ENCODE data around the gene MEN1. TPM values are rescaled to one million over a fixed set of nuclear protein-coding genes. Genes with fewer than 3 reads are reported as not detected.

MEN1 gene
- total RNA-seq, 2 donors from 2014 or later, result 11.6 to 16.0 TPM

GRCh38 chr11:64841592-64842365 lies 31.4 kb upstream of the MEN1 start:
- H3K36me3 ChIP-seq, result no peaks in the 10 kb centered on the region
- no peaks in the 10 kb centered on the region for H3K27me3 ChIP-seq (replicated peaks; ENCODE audit: insufficient read depth)
- no peak overlapping the region for H3K4me3 ChIP-seq
- TF ChIP-seq CTCF (IDR thresholded peaks at IDR 0.05), result no peak
- ATAC-seq (ENCODE audit: insufficient number of reproducible peaks, low FRiP score, low read depth), result no peak
- no peak for DNase-seq (ENCODE audit: low spot score)
- peaks cover 3 to 10% of the 10 kb centered on the region in 2 donors for H3K4me1 ChIP-seq (ENCODE audit: control insufficient read depth in 1 of 2, low read depth in 2 of 2)
- no peak overlapping the region for H3K27ac ChIP-seq
- no peaks in the 10 kb centered on the region for H3K9me3 ChIP-seq

GRCh38 chr11:64839887-64840782 lies 29.8 kb upstream of the MEN1 start:
- DNase-seq (ENCODE audit: low spot score), result no peak
- Histone ChIP-seq H3K4me3 (no peak overlapping the region), H3K9me3 (no peaks in the 10 kb centered on the region), H3K36me3 (no peaks in the 10 kb centered on the region), H3K27me3 (replicated peaks; ENCODE audit: insufficient read depth) (no peaks in the 10 kb centered on the region), H3K4me1 (ENCODE audit: control insufficient read depth in 1 of 2, low read depth in 2 of 2) (peaks cover 3 to 10% of the 10 kb centered on the region in 2 donors), H3K27ac (no peak overlapping the region)
- ATAC-seq (ENCODE audit: insufficient number of reproducible peaks, low FRiP score, low read depth), result no peak
- no peak for TF ChIP-seq CTCF (IDR thresholded peaks at IDR 0.05)

GRCh38 chr11:64839335-64839734 lies 29.0 kb upstream of the MEN1 start:
- Histone ChIP-seq H3K27me3 (replicated peaks; ENCODE audit: insufficient read depth) (no peaks in the 10 kb centered on the region), H3K27ac (no peak overlapping the region), H3K4me1 (ENCODE audit: control insufficient read depth in 1 of 2, low read depth in 2 of 2) (peaks cover 0 to 2% of the 10 kb centered on the region in 2 donors), H3K9me3 (no peaks in the 10 kb centered on the region), H3K4me3 (no peak overlapping the region), H3K36me3 (no peaks in the 10 kb centered on the region)
- ATAC-seq (ENCODE audit: insufficient number of reproducible peaks, low FRiP score, low read depth), result no peak
- DNase-seq (ENCODE audit: low spot score), result no peak
- TF ChIP-seq CTCF (IDR thresholded peaks at IDR 0.05), result no peak

- H3K27me3 ChIP-seq (replicated peaks; ENCODE audit: insufficient read depth), result no peaks in the 10 kb centered on the region
- TF ChIP-seq CTCF (IDR thresholded peaks at IDR 0.05), result no peak
- H3K4me3 ChIP-seq, result no peak overlapping the region
- no peaks in the 10 kb centered on the region for H3K36me3 ChIP-seq
- no peak for DNase-seq (ENCODE audit: low spot score)
- H3K27ac ChIP-seq, result no peak overlapping the region
- no peak for ATAC-seq (ENCODE audit: insufficient number of reproducible peaks, low FRiP score, low read depth)
- no peaks in the 10 kb centered on the region for H3K9me3 ChIP-seq
- H3K4me1 ChIP-seq (ENCODE audit: control insufficient read depth in 1 of 2, low read depth in 2 of 2), result no peaks in the 10 kb centered on the region
Measured at GRCh38 chr11:64838600-64839334, 28.4 kb upstream of the MEN1 start.

Measured in thoracic aorta (tissue), 2 donors.